Placental pericyte (primary cell): Measurements from ENCODE around the gene SPANXA2. TPM values are rescaled to one million over a fixed set of nuclear protein-coding genes. Genes with fewer than 3 reads are reported as not detected.

Source experiments
- total RNA-seq: library from RNA; depleted of rRNA; stranded (reverse); fragments of >200 nt; gene quantifications from 2 replicates; pipeline ENCODE4 v1.2.3, GENCODE V29; 2012

Gene SPANXA2, protein sequence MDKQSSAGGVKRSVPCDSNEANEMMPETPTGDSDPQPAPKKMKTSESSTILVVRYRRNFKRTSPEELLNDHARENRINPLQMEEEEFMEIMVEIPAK
- not detected in 2 replicates for total RNA-seq

GRCh38 chrX:141589408-141589807 lies at the start of gene SPANXA2:
Gene SPANXA2, plus strand, starts transcription at chrX:141589708. Its CDS starts 60 bp downstream, at chrX:141589768.

DNA sequence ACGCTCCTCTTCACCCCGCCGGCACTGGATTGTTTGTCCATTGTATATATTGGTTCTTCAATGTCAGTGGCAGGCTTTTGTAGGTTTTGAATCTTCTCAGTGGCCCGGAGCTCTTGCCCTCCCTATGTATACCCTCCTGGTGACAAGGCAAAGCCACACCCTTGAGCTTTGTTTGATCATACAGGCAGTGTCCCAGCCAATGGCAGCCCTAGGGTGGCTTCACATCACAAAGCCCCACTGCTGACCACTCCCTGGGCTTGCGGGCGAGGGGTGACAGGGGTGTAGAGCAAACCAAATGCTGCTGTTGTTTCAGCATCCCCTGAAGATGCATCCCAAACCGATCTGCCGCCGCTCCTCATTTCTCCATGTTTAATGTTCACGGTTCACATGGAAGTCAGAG lies 4.9 kb upstream of the SPANXA2 start, which contains the start of gene SPANXA1:
Gene SPANXA1 (minus strand): TSS at position 101 of the 400 bp plus-strand sequence. CDS start 60 bp downstream, at position 41.

Other genes starting within 250 kb of the SPANXA2 start
- not detected in 2 replicates for gene SPANXA1, start 5.0 kb upstream of the SPANXA2 start, total RNA-seq
- gene SPANXD, start 109.0 kb downstream of the SPANXA2 start, total RNA-seq, result not detected in 2 replicates
- not detected in 2 replicates for gene MAGEC3, start 248.6 kb downstream of the SPANXA2 start, total RNA-seq